Spleen (tissue), 7 donors: Measurements from ENCODE around the gene CYYR1.

Experiments
- CTCF ChIP-seq, 11 experiments: fragments of 200-600 bp in 7 of 11; fragments of 450-650 bp in 4 of 11; sonication (generic) in 4 of 11; IDR thresholded peaks in 8 of 11; conservative IDR thresholded peaks in 3 of 11; 1 replicate in 7 of 11; 2 replicates in 4 of 11; pipeline versions ENCODE4 v1.4.0 to v1.8.0; 2016 to 2021; ENCODE audit warnings: antibody characterized with exemption in 11 of 11, inconsistent platforms in 4 of 11, mild to moderate bottlenecking in 1 of 11
- POLR2A ChIP-seq, 3 donors: fragments of 450-650 bp; IDR thresholded peaks; one replicate each; pipeline ENCODE4 v1.5.1; 2017; ENCODE audit warnings: antibody characterized with exemption in 3 of 3, mild to moderate bottlenecking in 1 of 3
- donor health status: DM: no; HTN: no; CAD: no; lungs with moderate emphysema.
- donor health status: DM: no; HTN: no; CAD: no.
- donor health status: DM: no; HTN: no; CAD: no.

- TF ChIP-seq POLR2A (IDR thresholded peaks at IDR 0.05) (no peak), CTCF (IDR thresholded peaks at IDR 0.05 in 8 of 11, conservative IDR thresholded peaks at IDR 0.05 in 3 of 11) (no peak)
Measured at GRCh38 chr21:26501495-26502021, 71.5 kb downstream of the CYYR1 start.
